GM21717 (cell line): ENCODE results near the gene CEP135.
"Not testable (repeated sequence)": the region's sequence is repeated elsewhere in the genome, so short reads cannot be mapped to it uniquely, and the experiment has no call there.

Source experiments
- ATAC-seq: cut with Tn5 transposase; IDR thresholded peaks from one replicate; pipeline ENCODE4 v1.9.1; 2021; ENCODE audit warnings: mild to moderate bottlenecking, moderate library complexity; ENCODE audit not compliant: unreplicated experiment

Gene CEP135

DNA sequence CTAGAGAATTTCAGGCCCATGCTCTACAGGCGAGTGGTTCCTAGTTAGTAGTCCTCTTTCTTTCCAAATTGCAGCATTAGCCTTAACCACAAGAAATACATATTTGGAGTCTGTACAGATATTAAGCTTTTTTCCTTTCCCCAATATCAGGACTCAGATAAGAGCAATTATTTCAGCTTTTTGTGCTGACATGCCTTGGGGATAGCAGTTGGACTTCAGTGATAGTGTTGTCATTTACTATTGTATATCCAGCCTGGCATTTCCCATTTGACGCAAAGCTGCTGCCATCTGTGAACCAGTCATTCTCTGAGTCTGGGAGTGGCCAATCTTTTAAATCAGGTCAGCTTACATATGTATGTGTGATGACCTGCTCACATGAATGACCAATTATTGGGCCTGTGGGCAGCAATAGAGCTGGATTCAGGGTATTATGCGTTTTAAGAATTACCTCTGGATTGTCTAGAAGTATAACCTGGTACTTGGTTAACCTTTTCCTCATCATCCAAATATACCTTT is 6.8 kb upstream of the CEP135 start:
- ATAC-seq: no peak

DNA sequence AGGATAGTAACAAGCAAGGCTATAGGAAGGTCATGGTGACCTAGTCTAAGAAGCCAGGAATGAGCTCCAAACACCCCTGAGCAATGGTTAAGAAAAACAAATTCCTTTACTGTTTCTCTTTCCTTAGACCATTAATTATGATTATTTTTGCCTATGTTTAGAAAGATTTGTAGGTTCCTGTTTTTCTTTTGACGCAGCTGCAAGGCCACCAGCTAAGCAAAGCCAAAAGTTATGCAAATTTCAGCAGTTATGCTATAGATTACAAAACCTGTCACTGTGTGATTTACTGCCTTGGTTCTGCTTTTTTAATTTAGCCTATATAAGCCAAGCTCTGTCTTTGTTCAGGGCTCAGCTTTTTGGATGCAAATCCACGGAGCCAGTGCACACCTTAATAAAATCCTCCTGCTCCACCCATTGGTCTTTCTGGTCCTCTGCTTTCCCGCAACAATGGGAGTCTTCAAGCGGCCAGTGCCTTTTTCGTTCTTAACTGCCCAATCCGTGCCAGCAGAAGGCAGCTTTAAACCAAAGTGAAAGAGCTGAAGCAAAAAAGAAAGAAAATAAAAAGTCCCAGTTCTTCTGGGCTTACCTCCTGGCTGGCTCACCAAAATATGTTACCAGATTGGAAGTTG is 1.4 kb upstream of the CEP135 start:
- peak; percentile 35 for ATAC-seq

DNA sequence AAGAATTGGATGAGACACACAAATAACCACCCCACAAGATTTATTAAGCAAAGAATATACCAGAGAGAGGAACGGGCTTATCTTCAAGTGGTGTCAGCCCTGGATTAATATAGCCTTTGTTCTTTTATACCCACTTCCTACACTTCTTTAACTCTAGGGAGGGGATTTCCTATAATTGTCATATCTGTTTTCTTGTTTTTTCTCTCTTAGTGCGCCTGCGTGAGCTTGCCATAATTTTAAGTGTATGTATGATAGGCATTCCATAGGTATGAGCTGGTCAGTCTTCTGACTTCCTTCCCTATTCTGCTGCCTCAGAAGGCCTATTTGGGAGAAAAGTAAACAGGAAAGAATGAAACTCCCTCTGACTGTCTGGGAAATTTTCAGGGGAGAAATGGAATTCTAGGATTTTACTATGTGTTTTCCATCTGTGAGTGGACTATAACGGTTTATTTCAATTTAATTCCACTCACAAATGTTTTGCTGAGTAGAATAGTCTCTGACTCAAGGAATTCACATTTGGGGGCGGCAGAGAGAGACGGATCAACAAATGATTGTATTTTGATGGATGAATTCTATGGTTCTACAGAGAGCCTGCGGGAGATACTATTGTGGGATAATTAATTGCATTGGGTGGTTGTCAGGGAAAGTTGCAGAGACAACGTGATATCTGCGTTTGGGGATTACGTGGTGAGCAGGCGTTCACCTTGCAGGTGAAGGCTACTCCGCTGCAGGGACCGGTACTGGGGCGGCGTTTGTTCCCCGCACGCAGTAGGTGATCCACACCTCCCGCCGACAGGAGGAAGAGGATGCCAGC is 626 bp upstream of the CEP135 start:
- ATAC-seq: peak; percentile 25

DNA sequence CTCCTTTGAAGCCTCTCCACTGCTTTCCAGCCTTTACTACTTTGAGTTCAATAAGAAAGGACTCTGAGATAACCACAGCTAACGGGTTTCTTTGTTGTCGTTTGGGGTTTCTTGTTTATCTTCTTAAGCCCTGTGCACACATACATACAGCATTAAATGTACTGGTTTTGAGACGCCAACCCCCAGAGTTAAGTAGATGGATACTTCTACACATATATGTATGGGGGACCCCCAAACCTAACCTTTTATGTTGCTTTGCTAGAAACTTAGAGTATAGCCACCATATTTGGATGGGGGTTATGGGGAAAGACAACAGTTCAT is 697 bp downstream of the CEP135 start:
- no peak for ATAC-seq

DNA sequence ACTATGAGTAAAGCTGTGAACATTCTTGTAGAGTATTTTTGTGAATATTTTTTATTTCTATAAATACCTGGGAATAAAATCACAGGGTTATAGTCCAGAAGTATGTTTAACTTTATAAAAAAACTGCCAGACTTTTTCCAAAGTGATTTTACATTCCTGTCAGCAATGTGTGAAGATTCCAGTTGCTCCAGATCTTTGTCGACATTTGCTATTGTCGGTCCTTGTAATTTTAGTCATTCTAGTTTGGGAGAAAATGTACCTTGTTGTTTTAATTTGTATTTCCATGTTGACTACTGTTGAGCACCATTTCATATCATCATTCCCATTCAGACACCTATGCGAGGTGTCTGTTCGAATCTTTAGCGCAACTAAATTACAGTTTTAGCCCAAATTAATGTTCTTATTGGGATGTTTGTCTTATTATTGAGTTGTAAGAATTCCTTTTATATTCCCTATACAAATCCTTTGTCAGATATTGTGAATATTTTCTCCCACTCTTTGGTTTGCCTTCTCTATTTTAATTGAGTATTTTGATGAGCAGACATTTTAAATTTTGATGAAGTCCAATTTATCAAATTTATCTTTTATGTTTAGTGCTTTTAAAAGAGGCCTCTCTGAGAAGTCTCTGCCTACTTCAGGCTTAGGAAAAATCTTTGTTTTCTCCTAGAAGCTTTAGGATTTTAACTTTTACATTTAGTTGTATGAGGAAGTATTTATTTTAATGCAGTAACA is 2.6 kb downstream of the CEP135 start:
- no peak for ATAC-seq

DNA sequence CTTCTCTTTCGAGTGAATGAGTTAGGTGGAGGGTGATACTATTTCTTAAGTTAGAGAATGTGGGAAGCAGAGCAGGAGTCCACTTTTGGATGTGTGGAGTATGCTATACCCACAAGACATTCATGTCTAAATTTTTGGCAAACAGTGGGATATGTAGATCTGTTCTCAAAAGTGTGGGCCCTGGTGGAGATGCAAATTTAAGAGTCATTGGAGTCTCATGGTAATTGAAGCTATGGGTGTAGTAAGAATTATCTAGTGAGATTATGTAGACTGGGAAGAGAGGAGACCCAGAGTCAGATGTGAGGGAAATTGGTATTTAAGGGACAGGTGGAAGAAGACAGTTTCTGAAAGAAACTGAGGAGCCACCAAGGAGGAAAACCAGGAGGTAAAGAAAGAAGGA is 7.0 kb downstream of the CEP135 start:
- no peak for ATAC-seq

DNA sequence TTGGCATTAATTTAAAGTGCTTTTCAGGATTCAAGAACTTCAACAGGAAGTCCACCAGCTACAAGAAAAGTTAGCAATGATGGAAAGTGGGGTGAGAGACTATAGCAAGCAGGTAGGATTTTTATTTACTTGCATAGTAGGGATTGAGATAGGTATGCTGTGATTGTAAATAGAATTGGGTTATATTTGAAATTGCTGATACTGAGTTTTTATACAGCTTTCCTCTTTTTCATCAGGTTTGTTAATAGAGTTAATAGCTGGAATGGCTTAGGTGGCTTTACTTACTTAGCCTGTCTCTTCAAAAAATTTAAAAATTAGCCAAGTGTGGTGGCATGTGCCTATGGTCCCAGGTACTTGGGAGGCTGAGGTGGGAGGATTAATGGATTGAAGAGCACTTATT is 10.9 kb downstream of the CEP135 start:
- ATAC-seq: no peak

DNA sequence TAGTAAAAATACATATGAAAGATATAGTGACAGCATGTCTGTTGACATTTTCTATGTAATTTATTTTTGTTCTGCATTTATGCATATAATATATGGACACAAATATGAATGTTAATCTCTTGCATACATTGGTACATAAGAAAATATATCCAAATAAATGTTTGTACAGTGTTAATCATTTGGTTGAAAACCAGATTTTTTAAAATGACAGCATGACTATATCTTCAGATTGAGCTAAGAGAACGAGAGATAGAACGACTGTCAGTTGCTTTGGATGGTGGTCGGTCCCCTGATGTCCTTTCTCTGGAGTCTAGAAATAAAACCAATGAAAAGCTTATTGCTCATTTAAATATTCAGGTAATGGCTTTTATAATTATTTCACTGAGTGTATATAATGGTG is 15.3 kb downstream of the CEP135 start:
- ATAC-seq: no peak

DNA sequence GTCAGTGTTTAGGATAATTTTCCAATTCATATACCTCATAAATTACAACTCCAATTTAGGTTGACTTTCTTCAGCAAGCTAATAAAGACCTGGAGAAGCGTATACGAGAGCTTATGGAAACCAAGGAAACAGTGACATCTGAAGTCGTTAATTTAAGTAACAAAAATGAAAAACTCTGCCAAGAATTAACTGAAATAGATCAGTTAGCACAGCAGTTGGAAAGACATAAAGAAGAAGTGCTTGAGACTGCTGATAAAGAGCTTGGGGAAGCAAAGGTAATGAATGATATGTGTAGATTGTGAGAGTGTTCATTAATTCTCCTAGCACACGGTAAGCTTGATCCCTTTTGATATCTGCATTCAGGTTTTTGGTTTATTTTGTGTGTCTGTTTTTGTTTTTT is 16.8 kb downstream of the CEP135 start:
- no peak for ATAC-seq

DNA sequence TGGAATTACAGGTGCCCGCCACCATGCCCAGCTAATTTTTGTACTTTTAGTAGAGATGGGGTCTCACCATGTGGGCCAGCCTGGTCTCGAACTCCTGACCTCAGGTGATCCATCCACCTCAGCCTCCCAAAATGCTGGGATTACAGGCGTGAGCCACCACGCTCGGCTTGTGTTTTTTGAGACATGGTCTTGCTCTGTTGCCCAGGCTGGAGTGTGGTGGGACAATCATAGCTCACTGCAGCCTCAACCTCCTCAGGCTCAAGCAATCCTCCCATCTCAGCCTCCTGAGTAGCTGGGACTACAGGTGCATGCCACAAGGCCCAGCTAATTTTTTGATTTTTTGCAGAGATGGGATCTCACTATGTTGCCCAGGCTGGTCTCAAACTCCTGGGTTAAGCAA is 17.6 kb downstream of the CEP135 start:
- not testable (repeated sequence) for ATAC-seq

DNA sequence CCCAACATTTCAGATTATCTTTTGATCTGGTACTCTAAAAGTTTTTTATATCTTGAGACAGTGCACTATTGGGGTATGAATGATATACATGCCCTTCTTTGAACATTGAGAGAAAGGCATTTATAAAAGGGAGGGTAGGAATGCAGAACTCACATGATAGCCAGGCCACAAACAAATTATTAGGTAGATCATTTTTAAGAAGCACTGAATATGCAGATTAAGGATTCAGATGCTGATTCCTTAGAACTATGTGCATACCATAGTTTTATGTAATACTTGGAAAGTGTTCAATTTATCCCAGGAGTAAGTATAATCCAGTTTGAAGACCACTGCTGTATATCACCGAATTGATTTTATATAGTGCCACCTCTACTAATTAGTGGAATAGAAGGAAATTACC is 18.6 kb downstream of the CEP135 start:
- no peak for ATAC-seq

DNA sequence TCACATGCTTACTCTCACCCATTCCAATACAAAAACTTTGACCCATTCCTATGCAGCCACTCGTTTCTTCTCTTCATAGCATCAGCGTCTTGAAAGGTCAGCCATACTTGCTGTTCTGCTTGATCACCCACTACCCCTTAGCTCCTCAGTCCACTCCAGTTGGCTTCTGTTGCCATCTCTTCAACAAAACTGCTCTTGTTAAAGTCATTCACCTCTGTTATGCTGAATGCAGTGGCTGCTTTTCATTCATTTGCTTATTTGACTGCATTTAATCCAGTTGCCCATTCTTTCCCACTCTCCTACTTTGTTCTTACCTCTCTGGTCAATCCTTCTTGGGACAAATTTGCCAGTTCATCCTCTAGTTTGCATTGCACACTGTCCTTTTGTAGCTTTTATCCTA is 24.9 kb downstream of the CEP135 start:
- ATAC-seq: no peak

DNA sequence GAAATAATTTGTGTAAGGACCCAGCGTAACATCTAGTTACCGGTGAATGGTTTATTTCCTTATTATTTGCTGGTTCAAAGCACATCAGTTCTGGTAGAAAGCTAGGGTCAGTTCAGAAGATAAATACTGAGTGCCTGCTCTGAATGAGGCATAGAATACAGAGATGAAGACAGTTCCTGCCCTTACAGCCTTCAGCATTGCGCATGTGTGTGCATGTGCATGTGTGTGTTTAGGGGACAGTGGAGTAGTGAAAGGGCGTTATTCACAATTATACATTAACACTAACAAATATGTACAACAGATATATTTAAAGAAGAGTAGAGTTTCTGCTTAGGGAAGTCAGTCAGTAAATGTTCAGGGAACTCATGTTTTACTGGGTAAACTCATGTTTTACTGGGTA is 29.1 kb downstream of the CEP135 start:
- no peak for ATAC-seq

DNA sequence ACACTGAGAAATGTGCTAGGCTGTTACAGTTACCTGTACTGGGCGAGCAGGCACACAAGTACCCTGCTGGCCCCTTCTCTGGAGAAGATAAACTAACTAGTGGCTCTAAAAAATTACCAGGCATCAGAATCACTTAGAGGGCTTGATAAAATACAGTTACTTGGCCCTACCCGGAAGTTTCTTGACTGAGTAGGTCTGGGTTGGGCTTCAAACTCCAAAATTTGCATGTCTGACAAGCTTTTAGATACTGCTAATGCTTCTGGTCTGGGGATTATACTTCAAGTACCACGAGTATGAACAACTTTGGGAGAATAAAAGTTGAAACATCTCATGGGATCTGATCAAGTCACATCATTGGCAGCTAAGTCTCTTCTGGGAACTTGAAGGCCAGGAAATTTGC is 30.8 kb downstream of the CEP135 start:
- peak; percentile 52 for ATAC-seq

DNA sequence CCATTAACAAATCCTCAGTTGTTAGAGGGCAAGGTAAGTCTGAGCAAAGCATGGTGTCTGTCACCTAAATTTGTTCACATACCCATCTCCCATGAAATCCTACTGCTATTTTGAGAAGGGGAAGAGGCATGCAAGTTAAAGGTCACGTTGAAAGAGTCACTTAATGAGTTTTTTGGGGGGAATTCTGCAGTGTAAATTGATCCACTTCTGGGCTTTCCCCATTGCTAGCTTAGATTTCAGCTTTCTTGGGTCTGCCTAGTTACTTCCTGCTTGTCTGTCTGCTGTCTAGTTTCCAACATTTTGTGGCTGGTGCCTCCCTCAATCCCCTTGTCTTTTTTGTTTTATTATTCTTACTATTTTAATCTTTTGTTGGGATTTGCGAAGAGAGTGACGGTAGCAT is 32.0 kb downstream of the CEP135 start:
- ATAC-seq: peak; percentile 63

DNA sequence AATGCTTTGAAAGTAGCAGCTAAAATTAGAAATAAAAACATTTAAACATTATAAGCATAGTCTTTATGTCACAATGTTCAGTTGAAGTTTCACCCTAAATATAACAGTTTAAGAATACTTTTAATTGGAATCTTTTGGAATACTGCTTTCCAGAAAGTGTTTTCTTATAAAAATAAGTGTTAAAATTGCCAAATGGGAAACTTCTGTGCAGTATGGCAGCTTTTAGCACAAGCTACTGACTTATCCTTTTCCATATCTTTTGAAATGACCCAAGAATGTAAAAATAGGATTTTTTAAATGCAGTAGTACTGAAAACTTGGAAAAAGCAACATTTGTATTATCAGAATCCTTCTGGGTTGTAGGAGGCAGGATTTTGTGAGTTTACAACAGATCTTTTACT is 34.2 kb downstream of the CEP135 start:
- ATAC-seq: no peak

DNA sequence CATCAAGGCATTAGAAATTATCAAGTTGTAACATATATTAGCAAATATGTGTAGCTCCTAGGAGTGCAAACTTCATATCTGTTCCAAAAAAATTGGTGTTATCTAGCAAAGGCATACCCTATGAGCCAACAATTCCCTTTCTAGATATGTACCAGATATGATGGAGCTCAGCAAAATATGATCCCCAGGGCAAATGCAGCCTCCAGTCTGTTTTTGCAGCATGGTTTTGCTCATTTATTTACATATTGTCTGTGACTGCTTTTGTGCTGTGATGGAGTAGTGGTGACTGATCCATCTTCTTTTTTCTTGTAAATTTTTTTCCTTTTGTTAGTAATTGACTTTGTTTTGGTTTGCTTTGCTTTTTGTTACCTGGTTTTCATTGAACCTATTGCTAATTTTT is 41.0 kb downstream of the CEP135 start:
- no peak for ATAC-seq

DNA sequence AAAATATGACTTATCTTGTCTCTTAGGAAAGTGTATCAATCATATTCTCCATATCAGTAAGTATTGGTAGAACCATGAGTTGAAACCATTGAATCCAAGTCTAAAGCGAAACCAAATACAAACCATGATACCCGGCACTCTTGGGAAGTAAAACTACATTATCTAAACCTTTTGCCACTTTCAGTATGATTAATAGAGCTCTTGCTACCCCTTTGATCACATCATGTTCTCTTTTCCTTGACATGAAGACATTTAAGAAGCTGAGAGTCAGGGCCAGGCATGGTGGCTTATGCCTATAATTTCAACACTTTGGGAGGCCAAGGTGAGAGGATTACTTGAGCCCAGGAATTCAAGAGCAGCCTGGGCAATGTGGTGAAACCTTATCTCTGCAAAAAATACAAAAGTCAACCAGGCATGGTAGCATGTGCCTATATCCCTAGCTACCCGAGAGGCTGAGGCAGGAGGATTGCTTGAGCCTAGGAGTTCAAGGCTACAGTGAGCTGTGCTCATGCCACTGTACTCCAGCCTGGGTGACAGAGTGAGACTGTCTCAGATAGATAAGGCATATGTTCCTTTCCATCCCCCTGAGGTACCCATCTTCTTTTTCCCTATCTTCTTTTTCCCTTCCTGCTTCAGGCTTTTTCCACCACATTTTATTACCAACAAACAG is 45.4 kb downstream of the CEP135 start:
- peak; percentile 87 for ATAC-seq

DNA sequence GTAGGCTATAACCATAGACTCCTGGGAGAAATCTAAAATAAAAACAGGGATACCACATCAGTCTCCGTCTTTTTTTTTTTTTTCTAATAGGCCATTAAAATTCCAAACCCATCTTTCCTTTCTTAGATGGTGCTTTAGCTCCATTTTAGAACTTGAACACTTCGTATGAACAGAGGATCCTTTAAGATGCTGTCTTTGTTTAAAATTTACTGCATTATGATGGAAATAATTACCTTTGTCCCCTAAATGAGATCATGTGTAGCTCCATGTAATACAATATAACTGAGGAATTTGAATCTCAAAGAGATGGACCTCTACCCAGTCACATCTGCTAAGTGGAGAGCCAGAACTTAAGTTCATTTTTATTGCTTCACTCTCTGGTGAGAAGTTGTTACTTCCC is 47.9 kb downstream of the CEP135 start:
- no peak for ATAC-seq

DNA sequence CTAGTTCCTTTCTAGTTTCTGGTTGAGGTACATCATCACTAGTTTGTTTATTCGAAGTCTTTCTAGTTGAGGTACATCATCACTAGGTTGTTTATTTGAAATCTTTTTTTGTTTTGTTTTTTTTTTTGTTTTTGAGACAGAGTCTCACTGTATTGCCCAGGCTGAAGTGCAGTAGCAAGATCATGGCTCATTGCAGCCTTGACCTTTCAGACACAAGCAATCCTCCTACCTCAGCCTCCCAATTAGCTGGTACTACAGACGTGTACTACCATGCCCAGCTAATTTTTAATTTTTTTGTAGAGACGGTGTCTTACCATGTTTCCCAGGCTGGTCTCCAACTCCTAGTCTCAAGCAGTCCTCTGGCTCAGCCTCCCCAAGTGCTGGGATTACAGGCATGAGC is 54.9 kb downstream of the CEP135 start:
- ATAC-seq: no peak

DNA sequence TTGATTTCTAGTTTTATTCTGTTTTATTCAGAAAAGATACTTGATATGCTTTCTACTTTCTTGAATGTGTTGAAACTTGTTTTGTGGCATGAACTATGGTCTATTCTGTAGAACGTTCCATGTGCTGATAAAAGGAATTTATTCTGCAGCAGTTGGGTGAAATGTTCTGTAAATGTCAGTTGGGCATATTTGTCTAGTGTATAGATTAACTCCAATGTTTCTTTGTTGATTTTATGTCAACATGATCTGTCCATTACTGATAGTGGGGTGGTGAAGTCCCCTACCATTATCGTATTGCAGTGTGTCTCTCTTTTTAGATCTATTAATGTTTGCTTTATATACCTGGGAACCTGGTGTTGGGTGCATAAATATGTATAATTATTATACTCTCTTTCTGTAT is 55.5 kb downstream of the CEP135 start:
- no peak for ATAC-seq
